WTC11 (cell line): ENCODE data around the gene GART. TPM values are rescaled to one million over a fixed set of nuclear protein-coding genes. Genes with fewer than 3 reads are reported as not detected.

ENCODE experiments used
- ATAC-seq: fragments of 200-7000 bp; cut with Tn5 transposase; 2 replicates; pipeline ENCODE4 v1.10.0; 2021; ENCODE audit warnings: mild to moderate bottlenecking, moderate library complexity
- CTCF ChIA-PET: fragments of 300-600 bp; sonication (Branson Sonifier 250); formaldehyde crosslinking; loops from one replicate; lab custom pipeline; 2021; ENCODE audit warnings: antibody characterized with exemption; lab: Charles Lee
- POLR2A ChIA-PET: fragments of 350-600 bp; sonication (Branson Sonifier 250); formaldehyde crosslinking; loops from one replicate; lab custom pipeline; 2021; ENCODE audit warnings: antibody characterized with exemption; lab: Charles Lee
- DNase-seq: peaks from one replicate; pipeline ENCODE4 v3.0.0; 2021; ENCODE audit warnings: low spot score
- H3K27ac Mint-ChIP-seq: 2 replicates; pipeline ENCODE4 v1.8.0; 2021; ENCODE audit warnings: mixed read lengths
- H3K27me3 Mint-ChIP-seq: 2 replicates; pipeline ENCODE4 v1.8.0; 2021; ENCODE audit warnings: low read depth, mild to moderate bottlenecking, moderate library complexity, mixed read lengths
- H3K36me3 Mint-ChIP-seq: 2 replicates; pipeline ENCODE4 v1.8.0; 2021; ENCODE audit warnings: mixed read lengths
- H3K4me1 Mint-ChIP-seq: 2 replicates; pipeline ENCODE4 v1.8.0; 2022; ENCODE audit warnings: mixed read lengths
- H3K4me3 Mint-ChIP-seq: 2 replicates; pipeline ENCODE4 v1.8.0; 2021; ENCODE audit warnings: mild to moderate bottlenecking, moderate library complexity, mixed read lengths
- H3K9me3 Mint-ChIP-seq: 2 replicates; pipeline ENCODE4 v1.8.0; 2021; ENCODE audit warnings: mixed read lengths
- ATF1 ChIP-seq: sonication (generic); formaldehyde crosslinking; IDR thresholded peaks from 2 replicates; pipeline ENCODE4 v1.8.1; 2023; ENCODE audit warnings: mild to moderate bottlenecking, moderate library complexity, missing genetic modification reagents
- ATF3 ChIP-seq: sonication (generic); formaldehyde crosslinking; conservative IDR thresholded peaks from 2 replicates; pipeline ENCODE4 v1.8.1; 2022; ENCODE audit warnings: mild to moderate bottlenecking, missing genetic modification reagents
- CREM ChIP-seq: sonication (generic); formaldehyde crosslinking; IDR thresholded peaks from 2 replicates; pipeline ENCODE4 v1.8.1; 2022; ENCODE audit warnings: mild to moderate bottlenecking, missing genetic modification reagents, moderate library complexity
- CTCF ChIP-seq: fragments of 200-600 bp; IDR thresholded peaks from 2 replicates; pipeline ENCODE4 v1.8.0; 2022; ENCODE audit warnings: antibody characterized with exemption
- E2F1 ChIP-seq: sonication (generic); formaldehyde crosslinking; IDR thresholded peaks from 2 replicates; pipeline ENCODE4 v1.8.0; 2022; ENCODE audit warnings: mild to moderate bottlenecking, missing genetic modification reagents
- E2F4 ChIP-seq: sonication (generic); formaldehyde crosslinking; IDR thresholded peaks from 2 replicates; pipeline ENCODE4 v1.8.1; 2022; ENCODE audit warnings: low read depth, mild to moderate bottlenecking, moderate library complexity, missing genetic modification reagents, borderline replicate concordance
- ELF4 ChIP-seq: sonication (generic); formaldehyde crosslinking; IDR thresholded peaks from 2 replicates; pipeline ENCODE4 v1.8.1; 2022; ENCODE audit warnings: low read depth, mild to moderate bottlenecking, moderate library complexity, missing genetic modification reagents
- EMX1 ChIP-seq: fragments of 250-450 bp; sonication (Bioruptor Pico); IDR thresholded peaks from 2 replicates; pipeline ENCODE4 v1.8.0; 2021; ENCODE audit warnings: mild to moderate bottlenecking
- FOXJ3 ChIP-seq: sonication (generic); formaldehyde crosslinking; IDR thresholded peaks from 2 replicates; pipeline ENCODE4 v1.9.0; 2021; ENCODE audit warnings: missing genetic modification reagents, mild to moderate bottlenecking, borderline replicate concordance
- FOXK1 ChIP-seq: sonication (generic); formaldehyde crosslinking; IDR thresholded peaks from 2 replicates; pipeline ENCODE4 v1.8.0; 2022; ENCODE audit warnings: mild to moderate bottlenecking, moderate library complexity, missing genetic modification reagents
- GABPB1 ChIP-seq: sonication (generic); formaldehyde crosslinking; IDR thresholded peaks from 2 replicates; pipeline ENCODE4 v1.8.1; 2023; ENCODE audit warnings: mild to moderate bottlenecking, missing genetic modification reagents
- GRHL2 ChIP-seq: fragments of 250-450 bp; sonication (Bioruptor Pico); IDR thresholded peaks from 2 replicates; pipeline ENCODE4 v1.8.0; 2022; ENCODE audit warnings: mild to moderate bottlenecking, moderate library complexity; ENCODE audit not compliant: insufficient replicate concordance, severe bottlenecking
- KAT7 ChIP-seq: sonication (generic); formaldehyde crosslinking; IDR thresholded peaks from 2 replicates; pipeline ENCODE4 v1.8.1; 2023; ENCODE audit warnings: missing genetic modification reagents, mild to moderate bottlenecking, borderline replicate concordance
- MLX ChIP-seq: sonication (generic); formaldehyde crosslinking; IDR thresholded peaks from 2 replicates; pipeline ENCODE4 v1.8.1; 2023; ENCODE audit warnings: mild to moderate bottlenecking, missing genetic modification reagents, moderate library complexity
- MXD4 ChIP-seq: fragments of 250-450 bp; sonication (Bioruptor Pico); IDR thresholded peaks from 2 replicates; pipeline ENCODE4 v1.8.0; 2021; ENCODE audit warnings: mild to moderate bottlenecking, moderate library complexity, borderline replicate concordance
- MYBL2 ChIP-seq: sonication (generic); formaldehyde crosslinking; IDR thresholded peaks from 2 replicates; pipeline ENCODE4 v1.8.1; 2023; ENCODE audit warnings: mild to moderate bottlenecking, moderate library complexity, missing genetic modification reagents
- NFYB ChIP-seq: sonication (generic); formaldehyde crosslinking; conservative IDR thresholded peaks from 2 replicates; pipeline ENCODE4 v1.8.0; 2022; ENCODE audit warnings: low read depth, missing genetic modification reagents
- NR1H2 ChIP-seq: sonication (generic); formaldehyde crosslinking; IDR thresholded peaks from 2 replicates; pipeline ENCODE4 v1.9.0; 2021; ENCODE audit warnings: mild to moderate bottlenecking, moderate library complexity, missing genetic modification reagents
- RELA ChIP-seq: sonication (generic); formaldehyde crosslinking; IDR thresholded peaks from 2 replicates; pipeline ENCODE4 v1.8.1; 2022; ENCODE audit warnings: missing genetic modification reagents, mild to moderate bottlenecking, borderline replicate concordance
- SOX15 ChIP-seq: fragments of 250-450 bp; sonication (Bioruptor Pico); IDR thresholded peaks from 2 replicates; pipeline ENCODE4 v1.9.0; 2021; ENCODE audit warnings: mild to moderate bottlenecking
- SP1 ChIP-seq: sonication (generic); formaldehyde crosslinking; conservative IDR thresholded peaks from 2 replicates; pipeline ENCODE4 v1.8.1; 2022; ENCODE audit warnings: missing genetic modification reagents
- TEAD1 ChIP-seq: sonication (generic); formaldehyde crosslinking; IDR thresholded peaks from 2 replicates; pipeline ENCODE4 v1.8.0; 2022; ENCODE audit warnings: mild to moderate bottlenecking, missing genetic modification reagents
- TP53 ChIP-seq: sonication (generic); formaldehyde crosslinking; IDR thresholded peaks from 2 replicates; pipeline ENCODE4 v1.8.1; 2023; ENCODE audit warnings: mild to moderate bottlenecking, missing genetic modification reagents
- USF2 ChIP-seq: sonication (generic); formaldehyde crosslinking; IDR thresholded peaks from 2 replicates; pipeline ENCODE4 v1.8.1; 2023; ENCODE audit warnings: mild to moderate bottlenecking, missing genetic modification reagents, moderate library complexity
- ZBTB21 ChIP-seq: sonication (generic); formaldehyde crosslinking; IDR thresholded peaks from 2 replicates; pipeline ENCODE4 v1.8.1; 2023; ENCODE audit warnings: mild to moderate bottlenecking, missing genetic modification reagents, borderline replicate concordance
- ZNF138 ChIP-seq: sonication (generic); formaldehyde crosslinking; conservative IDR thresholded peaks from 2 replicates; pipeline ENCODE4 v1.8.1; 2022; ENCODE audit warnings: mild to moderate bottlenecking, moderate library complexity, missing genetic modification reagents
- ZNF219 ChIP-seq: sonication (generic); formaldehyde crosslinking; IDR thresholded peaks from 2 replicates; pipeline ENCODE4 v1.8.0; 2023; ENCODE audit warnings: missing genetic modification reagents, mild to moderate bottlenecking, borderline replicate concordance
- ZNF232 ChIP-seq: sonication (generic); formaldehyde crosslinking; IDR thresholded peaks from 2 replicates; pipeline ENCODE4 v1.8.0; 2022; ENCODE audit warnings: mild to moderate bottlenecking, missing genetic modification reagents
- ZNF263 ChIP-seq: sonication (generic); formaldehyde crosslinking; IDR thresholded peaks from 2 replicates; pipeline ENCODE4 v1.8.1; 2022; ENCODE audit warnings: low read depth, mild to moderate bottlenecking, moderate library complexity, missing genetic modification reagents
- ZNF317 ChIP-seq: sonication (generic); formaldehyde crosslinking; IDR thresholded peaks from 2 replicates; pipeline ENCODE4 v1.8.1; 2023; ENCODE audit warnings: low read depth, mild to moderate bottlenecking, moderate library complexity, missing genetic modification reagents, borderline replicate concordance
- ZNF396 ChIP-seq: fragments of 250-450 bp; sonication (Bioruptor Pico); IDR thresholded peaks from 2 replicates; pipeline ENCODE4 v1.8.0; 2021; ENCODE audit warnings: mild to moderate bottlenecking, moderate library complexity, borderline replicate concordance
- total RNA-seq: library from RNA; stranded (reverse); gene quantifications from 3 replicates; pipeline ENCODE4 v1.2.3, GENCODE V29; 2021

GART gene
- total RNA-seq, 1 experiment from 2014 or later: 223 TPM

- DNase-seq (no peak), ATAC-seq (no peak)
- POLR2A ChIA-PET: no interaction called here
- no peak overlapping the region for H3K4me3 Mint-ChIP-seq
- no peaks in the 10 kb centered on the region; the same call in 1 of the 2 replicates for H3K9me3 Mint-ChIP-seq
- CTCF ChIA-PET: no interaction called here
- H3K27ac Mint-ChIP-seq: no peak overlapping the region
- H3K36me3 Mint-ChIP-seq: peaks cover 83% of the 10 kb centered on the region
- TF ChIP-seq NFYB (CRISPR knock-in tag) (no peak), ATF1 (no peak), ZNF263 (CRISPR knock-in tag) (no peak), CREM (CRISPR knock-in tag) (no peak), GRHL2 (CRISPR knock-in tag) (no peak), TEAD1 (no peak), KAT7 (no peak), USF2 (no peak), ELF4 (no peak), ATF3 (CRISPR knock-in tag) (no peak), RELA (CRISPR knock-in tag) (no peak), ZNF138 (CRISPR knock-in tag) (no peak), ZNF317 (CRISPR knock-in tag) (no peak), GABPB1 (CRISPR knock-in tag) (no peak), ZNF232 (CRISPR knock-in tag) (no peak), TP53 (CRISPR knock-in tag) (no peak), E2F1 (CRISPR knock-in tag) (no peak), ZNF396 (CRISPR knock-in tag) (no peak), ZBTB21 (CRISPR knock-in tag) (no peak), FOXK1 (CRISPR knock-in tag) (no peak)
- H3K4me1 Mint-ChIP-seq: peaks cover 4% of the 10 kb centered on the region
- H3K27me3 Mint-ChIP-seq: no peaks in the 10 kb centered on the region
Observed at GRCh38 chr21:33549848-33550771, 8.2 kb upstream of the GART start.

GRCh38 chr21:33546086-33546485 is 4.2 kb upstream of the GART start:
- Mint-ChIP-seq H3K9me3 (no peaks in the 10 kb centered on the region), H3K27me3 (no peaks in the 10 kb centered on the region), H3K27ac (peak overlapping the region; percentile 84; the same call in 1 of the 2 replicates), H3K4me3 (no peak overlapping the region), H3K4me1 (peaks cover 15% of the 10 kb centered on the region), H3K36me3 (peaks cover 50% of the 10 kb centered on the region)
- no peak for ATAC-seq
- no peak for DNase-seq
- POLR2A ChIA-PET: no interaction called here
- CTCF ChIA-PET: no interaction called here
- TF ChIP-seq ZBTB21 (CRISPR knock-in tag) (no peak), ZNF219 (CRISPR knock-in tag) (no peak), MYBL2 (no peak), MXD4 (CRISPR knock-in tag) (no peak), ELF4 (no peak), NR1H2 (CRISPR knock-in tag) (no peak), EMX1 (CRISPR knock-in tag) (no peak), FOXJ3 (CRISPR knock-in tag) (no peak), MLX (CRISPR knock-in tag) (no peak), E2F4 (no peak), SP1 (no peak), ATF3 (CRISPR knock-in tag) (no peak), CTCF (no peak), SOX15 (CRISPR knock-in tag) (no peak)
